OCI-LY3 (cell line): Measurements from ENCODE around the gene RAC3.

Experiments
- EZH2phosphoT487 ChIP-seq: fragments of 200-600 bp; shearing (Covaris generic); IDR thresholded peaks from 2 replicates; pipeline ENCODE4 v1.6.1; 2018; ENCODE audit warnings: antibody characterized with exemption, mixed run types, low read depth
- TF ChIP-seq, protein P1 (sequence below): fragments of 200-600, 300-600 bp; sonication (generic); IDR thresholded peaks from 2 replicates; pipeline ENCODE4 v1.5.1; 2014; ENCODE audit warnings: antibody characterized with exemption, low read length, low read depth

DNA sequence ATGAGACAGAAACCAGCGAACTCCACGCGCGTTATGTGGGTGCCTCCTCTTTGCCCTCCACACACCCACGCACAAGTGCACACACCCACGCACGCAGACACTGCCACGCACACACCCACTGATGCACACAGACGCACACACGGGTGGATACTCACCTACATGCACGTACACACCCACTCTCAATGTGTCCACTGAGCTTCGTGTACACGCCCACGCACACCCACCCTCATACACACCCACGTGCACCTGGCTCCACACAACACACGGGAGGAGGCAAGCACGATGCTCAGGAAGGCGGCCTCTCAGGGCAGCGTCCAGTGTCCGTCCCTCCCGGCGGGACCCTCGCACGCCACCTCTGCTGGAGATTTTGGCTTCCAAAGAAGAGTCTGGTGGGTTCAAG lies 15.9 kb downstream of the RAC3 start:
- TF ChIP-seq, protein P1, sequence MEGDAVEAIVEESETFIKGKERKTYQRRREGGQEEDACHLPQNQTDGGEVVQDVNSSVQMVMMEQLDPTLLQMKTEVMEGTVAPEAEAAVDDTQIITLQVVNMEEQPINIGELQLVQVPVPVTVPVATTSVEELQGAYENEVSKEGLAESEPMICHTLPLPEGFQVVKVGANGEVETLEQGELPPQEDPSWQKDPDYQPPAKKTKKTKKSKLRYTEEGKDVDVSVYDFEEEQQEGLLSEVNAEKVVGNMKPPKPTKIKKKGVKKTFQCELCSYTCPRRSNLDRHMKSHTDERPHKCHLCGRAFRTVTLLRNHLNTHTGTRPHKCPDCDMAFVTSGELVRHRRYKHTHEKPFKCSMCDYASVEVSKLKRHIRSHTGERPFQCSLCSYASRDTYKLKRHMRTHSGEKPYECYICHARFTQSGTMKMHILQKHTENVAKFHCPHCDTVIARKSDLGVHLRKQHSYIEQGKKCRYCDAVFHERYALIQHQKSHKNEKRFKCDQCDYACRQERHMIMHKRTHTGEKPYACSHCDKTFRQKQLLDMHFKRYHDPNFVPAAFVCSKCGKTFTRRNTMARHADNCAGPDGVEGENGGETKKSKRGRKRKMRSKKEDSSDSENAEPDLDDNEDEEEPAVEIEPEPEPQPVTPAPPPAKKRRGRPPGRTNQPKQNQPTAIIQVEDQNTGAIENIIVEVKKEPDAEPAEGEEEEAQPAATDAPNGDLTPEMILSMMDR = no peak
- TF ChIP-seq EZH2phosphoT487 = no peak
